H1 (cell line): ENCODE measurements around the gene TMEM30A.

ENCODE experiments used
- POLR2A ChIP-seq, 2 experiments: IDR thresholded peaks; 1 replicate in 1 of 2; 2 replicates in 1 of 2; pipeline ENCODE4 v1.6.1; 2011; ENCODE audit warnings: low read depth in 2 of 2, low read length in 2 of 2, mild to moderate bottlenecking in 2 of 2; ENCODE audit errors: control extremely low read depth in 1 of 2
- SIX5 ChIP-seq: IDR thresholded peaks from 2 replicates; pipeline ENCODE4 v1.6.1; 2011; ENCODE audit warnings: mild to moderate bottlenecking, low read depth, low read length
- TF ChIP-seq, protein P1 (sequence below), 3 experiments: IDR thresholded peaks; 1 replicate in 2 of 3; 2 replicates in 1 of 3; pipeline versions ENCODE4 v1.5.1 to v1.6.1; 2011; ENCODE audit warnings: low read length in 3 of 3, mild to moderate bottlenecking in 3 of 3, inconsistent platforms in 2 of 3, low read depth in 1 of 3, moderate library complexity in 1 of 3; ENCODE audit not compliant: insufficient read depth in 1 of 3; ENCODE audit errors: control extremely low read depth in 1 of 3
- TF ChIP-seq, protein P2 (sequence below): IDR thresholded peaks from 2 replicates; pipeline ENCODE4 v1.6.1; 2011; ENCODE audit warnings: low read length, improper control_type of control experiment

DNA sequence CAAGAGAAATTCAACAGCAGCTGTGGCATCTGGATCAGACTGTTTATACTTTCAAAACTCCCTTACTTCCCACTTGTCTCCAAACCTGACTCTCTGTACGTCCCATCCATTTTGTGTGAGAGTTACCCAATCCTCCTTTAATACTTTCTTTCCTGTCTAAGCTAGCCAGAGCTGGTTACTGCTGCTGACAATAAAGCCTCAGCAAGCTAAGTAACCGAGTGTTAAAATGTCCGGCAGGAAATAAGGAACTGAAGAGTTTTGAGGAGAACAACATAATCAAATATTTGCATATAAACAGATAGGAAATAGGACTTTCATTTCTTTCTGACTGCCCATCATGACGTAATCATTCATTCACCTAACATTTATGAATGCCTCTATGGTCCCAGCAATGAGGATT, 11.6 kb downstream of the TMEM30A start:
- TF ChIP-seq POLR2A (IDR thresholded peaks at IDR 0.05; ENCODE audit: control extremely low read depth in 1 of 2, low read depth in 2 of 2, low read length in 2 of 2) = no peak
- TF ChIP-seq SIX5 = no peak
- TF ChIP-seq, protein P1, sequence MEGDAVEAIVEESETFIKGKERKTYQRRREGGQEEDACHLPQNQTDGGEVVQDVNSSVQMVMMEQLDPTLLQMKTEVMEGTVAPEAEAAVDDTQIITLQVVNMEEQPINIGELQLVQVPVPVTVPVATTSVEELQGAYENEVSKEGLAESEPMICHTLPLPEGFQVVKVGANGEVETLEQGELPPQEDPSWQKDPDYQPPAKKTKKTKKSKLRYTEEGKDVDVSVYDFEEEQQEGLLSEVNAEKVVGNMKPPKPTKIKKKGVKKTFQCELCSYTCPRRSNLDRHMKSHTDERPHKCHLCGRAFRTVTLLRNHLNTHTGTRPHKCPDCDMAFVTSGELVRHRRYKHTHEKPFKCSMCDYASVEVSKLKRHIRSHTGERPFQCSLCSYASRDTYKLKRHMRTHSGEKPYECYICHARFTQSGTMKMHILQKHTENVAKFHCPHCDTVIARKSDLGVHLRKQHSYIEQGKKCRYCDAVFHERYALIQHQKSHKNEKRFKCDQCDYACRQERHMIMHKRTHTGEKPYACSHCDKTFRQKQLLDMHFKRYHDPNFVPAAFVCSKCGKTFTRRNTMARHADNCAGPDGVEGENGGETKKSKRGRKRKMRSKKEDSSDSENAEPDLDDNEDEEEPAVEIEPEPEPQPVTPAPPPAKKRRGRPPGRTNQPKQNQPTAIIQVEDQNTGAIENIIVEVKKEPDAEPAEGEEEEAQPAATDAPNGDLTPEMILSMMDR (IDR thresholded peaks at IDR 0.05; ENCODE audit: control extremely low read depth in 1 of 3, insufficient read depth in 1 of 3, low read depth in 1 of 3, low read length in 3 of 3) = no peak
- TF ChIP-seq, protein P2, sequence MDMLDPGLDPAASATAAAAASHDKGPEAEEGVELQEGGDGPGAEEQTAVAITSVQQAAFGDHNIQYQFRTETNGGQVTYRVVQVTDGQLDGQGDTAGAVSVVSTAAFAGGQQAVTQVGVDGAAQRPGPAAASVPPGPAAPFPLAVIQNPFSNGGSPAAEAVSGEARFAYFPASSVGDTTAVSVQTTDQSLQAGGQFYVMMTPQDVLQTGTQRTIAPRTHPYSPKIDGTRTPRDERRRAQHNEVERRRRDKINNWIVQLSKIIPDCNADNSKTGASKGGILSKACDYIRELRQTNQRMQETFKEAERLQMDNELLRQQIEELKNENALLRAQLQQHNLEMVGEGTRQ = no peak
